GM12891 (cell line): ENCODE data around the gene BATF3.
"Not testable (repeated sequence)": the region's sequence is repeated elsewhere in the genome, so short reads cannot be mapped to it uniquely, and the experiment has no call there.

Source experiments
- DNase-seq: peaks from one replicate; pipeline ENCODE4 v3.0.0; 2011; ENCODE audit warnings: low spot score; ENCODE audit not compliant: insufficient read length
- FAIRE-seq: peaks from 2 replicates; lab custom pipeline; 2011; peaks lifted over from hg19 to GRCh38; lab: Jason Lieb, UNC
- PAX5 ChIP-seq: IDR thresholded peaks from 2 replicates; pipeline ENCODE4 v1.6.1; 2011; ENCODE audit warnings: low read length, moderate library complexity, mild to moderate bottlenecking; ENCODE audit not compliant: insufficient read depth, severe bottlenecking
- POLR2A ChIP-seq: IDR thresholded peaks from 2 replicates; pipeline ENCODE4 v1.6.1; 2011; ENCODE audit warnings: low read depth, low read length, control low read depth
- POLR2AphosphoS5 ChIP-seq: IDR thresholded peaks from 2 replicates; pipeline ENCODE4 v1.6.1; 2011; ENCODE audit warnings: low read depth, low read length, control low read depth
- POU2F2 ChIP-seq: IDR thresholded peaks from 2 replicates; pipeline ENCODE4 v1.6.1; 2011; ENCODE audit warnings: low read depth, mild to moderate bottlenecking, control low read depth, low read length, moderate library complexity
- SPI1 ChIP-seq: IDR thresholded peaks from 2 replicates; pipeline ENCODE4 v1.6.1; 2011; ENCODE audit warnings: low read depth, low read length, control low read depth
- TAF1 ChIP-seq: IDR thresholded peaks from 2 replicates; pipeline ENCODE4 v1.6.1; 2011; ENCODE audit warnings: low read depth, low read length, control low read depth

Gene BATF3

GRCh38 chr1:212647004-212647403 lies 52.6 kb downstream of the BATF3 start:
- FAIRE-seq (no peak), DNase-seq (no peak)
- no peak for TF ChIP-seq POLR2A
- TF ChIP-seq PAX5: no peak
- no peak for TF ChIP-seq SPI1
- TF ChIP-seq POU2F2: no peak
- no peak for TF ChIP-seq TAF1
- no peak for TF ChIP-seq POLR2AphosphoS5

- TF ChIP-seq POLR2AphosphoS5: no peak
- no peak for TF ChIP-seq SPI1
- TF ChIP-seq POU2F2: no peak
- no peak for TF ChIP-seq PAX5
- TF ChIP-seq TAF1: no peak
- TF ChIP-seq POLR2A: no peak
- DNase-seq: no peak
- no peak for FAIRE-seq
Observed at GRCh38 chr1:212646588-212646987, 53.1 kb downstream of the BATF3 start.

- no peak for DNase-seq
- no peak for FAIRE-seq
- TF ChIP-seq SPI1: no peak
- no peak for TF ChIP-seq PAX5
- no peak for TF ChIP-seq POLR2AphosphoS5
- no peak for TF ChIP-seq POU2F2
- TF ChIP-seq POLR2A: no peak
- TF ChIP-seq TAF1: no peak
Observed at GRCh38 chr1:212645546-212646543, 53.8 kb downstream of the BATF3 start.

GRCh38 chr1:212644866-212645545 lies 54.6 kb downstream of the BATF3 start:
- DNase-seq (no peak), FAIRE-seq (no peak)
- no peak for TF ChIP-seq POU2F2
- TF ChIP-seq SPI1: no peak
- no peak for TF ChIP-seq POLR2AphosphoS5
- no peak for TF ChIP-seq TAF1
- no peak for TF ChIP-seq PAX5
- TF ChIP-seq POLR2A: no peak

- TF ChIP-seq SPI1 (no peak), PAX5 (no peak), POU2F2 (no peak), POLR2A (no peak), POLR2AphosphoS5 (no peak), TAF1 (no peak)
- no peak for DNase-seq
- no peak for FAIRE-seq
Observed at GRCh38 chr1:212643877-212644276, 55.8 kb downstream of the BATF3 start.

- DNase-seq (no peak), FAIRE-seq (no peak)
- no peak for TF ChIP-seq POLR2A
- TF ChIP-seq POU2F2: no peak
- TF ChIP-seq SPI1: no peak
- no peak for TF ChIP-seq TAF1
- no peak for TF ChIP-seq POLR2AphosphoS5
- TF ChIP-seq PAX5: no peak
Observed at GRCh38 chr1:212641956-212642355, 57.7 kb downstream of the BATF3 start.

- TF ChIP-seq POLR2AphosphoS5 (no peak), SPI1 (peak; percentile 83)
- no peak for FAIRE-seq
Observed at GRCh38 chr1:212640223-212640878, 59.3 kb downstream of the BATF3 start.

GRCh38 chr1:212639524-212639923 lies 60.1 kb downstream of the BATF3 start:
- DNase-seq, FAIRE-seq: not testable (repeated sequence)

More at GRCh38 chr1:212640223-212640878, 59.3 kb downstream of the BATF3 start:
- no peak for DNase-seq

- no peak for FAIRE-seq
- no peak for TF ChIP-seq POU2F2
- TF ChIP-seq SPI1: no peak
- no peak for TF ChIP-seq PAX5
- no peak for TF ChIP-seq TAF1
- no peak for TF ChIP-seq POLR2AphosphoS5
- TF ChIP-seq POLR2A: no peak
Observed at GRCh38 chr1:212638492-212639151, 61.0 kb downstream of the BATF3 start.

GRCh38 chr1:212637902-212638301 lies 61.7 kb downstream of the BATF3 start:
- FAIRE-seq: no peak
- DNase-seq: no peak
- TF ChIP-seq POU2F2: no peak

More at GRCh38 chr1:212638492-212639151, 61.0 kb downstream of the BATF3 start:
- DNase-seq: no peak
